WTC11 (cell line): ENCODE measurements around the gene MRPL24. TPM values are rescaled to one million over a fixed set of nuclear protein-coding genes. Genes with fewer than 3 reads are reported as not detected.

Source experiments
- ATAC-seq: fragments of 200-7000 bp; cut with Tn5 transposase; 2 replicates; pipeline ENCODE4 v1.10.0; 2021; ENCODE audit warnings: mild to moderate bottlenecking, moderate library complexity
- CTCF ChIA-PET: fragments of 300-600 bp; sonication (Branson Sonifier 250); formaldehyde crosslinking; loops from one replicate; lab custom pipeline; 2021; ENCODE audit warnings: antibody characterized with exemption; lab: Charles Lee
- POLR2A ChIA-PET: fragments of 350-600 bp; sonication (Branson Sonifier 250); formaldehyde crosslinking; loops from one replicate; lab custom pipeline; 2021; ENCODE audit warnings: antibody characterized with exemption; lab: Charles Lee
- DNase-seq: peaks from one replicate; pipeline ENCODE4 v3.0.0; 2021; ENCODE audit warnings: low spot score
- H3K27ac Mint-ChIP-seq: 2 replicates; pipeline ENCODE4 v1.8.0; 2021; ENCODE audit warnings: mixed read lengths
- H3K27me3 Mint-ChIP-seq: 2 replicates; pipeline ENCODE4 v1.8.0; 2021; ENCODE audit warnings: low read depth, mild to moderate bottlenecking, moderate library complexity, mixed read lengths
- H3K36me3 Mint-ChIP-seq: 2 replicates; pipeline ENCODE4 v1.8.0; 2021; ENCODE audit warnings: mixed read lengths
- H3K4me1 Mint-ChIP-seq: 2 replicates; pipeline ENCODE4 v1.8.0; 2022; ENCODE audit warnings: mixed read lengths
- H3K4me3 Mint-ChIP-seq: 2 replicates; pipeline ENCODE4 v1.8.0; 2021; ENCODE audit warnings: mild to moderate bottlenecking, moderate library complexity, mixed read lengths
- H3K9me3 Mint-ChIP-seq: 2 replicates; pipeline ENCODE4 v1.8.0; 2021; ENCODE audit warnings: mixed read lengths
- CBFB ChIP-seq: sonication (generic); formaldehyde crosslinking; IDR thresholded peaks from 2 replicates; pipeline ENCODE4 v1.8.1; 2022; ENCODE audit warnings: mild to moderate bottlenecking, low read depth, missing genetic modification reagents
- E2F1 ChIP-seq: sonication (generic); formaldehyde crosslinking; IDR thresholded peaks from 2 replicates; pipeline ENCODE4 v1.8.0; 2022; ENCODE audit warnings: mild to moderate bottlenecking, missing genetic modification reagents
- ELF4 ChIP-seq: sonication (generic); formaldehyde crosslinking; IDR thresholded peaks from 2 replicates; pipeline ENCODE4 v1.8.1; 2022; ENCODE audit warnings: low read depth, mild to moderate bottlenecking, moderate library complexity, missing genetic modification reagents
- ERG ChIP-seq: fragments of 250-450 bp; sonication (Bioruptor Pico); IDR thresholded peaks from 2 replicates; pipeline ENCODE4 v1.8.0; 2021; ENCODE audit warnings: mild to moderate bottlenecking
- FOXP4 ChIP-seq: sonication (generic); formaldehyde crosslinking; IDR thresholded peaks from 2 replicates; pipeline ENCODE4 v1.8.0; 2022; ENCODE audit warnings: mild to moderate bottlenecking, missing genetic modification reagents
- GABPB1 ChIP-seq: sonication (generic); formaldehyde crosslinking; IDR thresholded peaks from 2 replicates; pipeline ENCODE4 v1.8.1; 2023; ENCODE audit warnings: mild to moderate bottlenecking, missing genetic modification reagents
- GRHL2 ChIP-seq: fragments of 250-450 bp; sonication (Bioruptor Pico); IDR thresholded peaks from 2 replicates; pipeline ENCODE4 v1.8.0; 2022; ENCODE audit warnings: mild to moderate bottlenecking, moderate library complexity; ENCODE audit not compliant: insufficient replicate concordance, severe bottlenecking
- IRF1 ChIP-seq: sonication (generic); formaldehyde crosslinking; IDR thresholded peaks from 2 replicates; pipeline ENCODE4 v1.8.0; 2023; ENCODE audit warnings: missing genetic modification reagents
- IRF2 ChIP-seq: sonication (generic); formaldehyde crosslinking; IDR thresholded peaks from 2 replicates; pipeline ENCODE4 v1.8.0; 2022; ENCODE audit warnings: low read depth, missing genetic modification reagents, borderline replicate concordance
- KAT7 ChIP-seq: sonication (generic); formaldehyde crosslinking; IDR thresholded peaks from 2 replicates; pipeline ENCODE4 v1.8.1; 2023; ENCODE audit warnings: missing genetic modification reagents, mild to moderate bottlenecking, borderline replicate concordance
- MXD4 ChIP-seq: fragments of 250-450 bp; sonication (Bioruptor Pico); IDR thresholded peaks from 2 replicates; pipeline ENCODE4 v1.8.0; 2021; ENCODE audit warnings: mild to moderate bottlenecking, moderate library complexity, borderline replicate concordance
- MYBL2 ChIP-seq: sonication (generic); formaldehyde crosslinking; IDR thresholded peaks from 2 replicates; pipeline ENCODE4 v1.8.1; 2023; ENCODE audit warnings: mild to moderate bottlenecking, moderate library complexity, missing genetic modification reagents
- NR3C1 ChIP-seq: sonication (generic); formaldehyde crosslinking; conservative IDR thresholded peaks from 2 replicates; pipeline ENCODE4 v1.8.1; 2023; ENCODE audit warnings: low read depth, mild to moderate bottlenecking, missing genetic modification reagents
- ZNF138 ChIP-seq: sonication (generic); formaldehyde crosslinking; conservative IDR thresholded peaks from 2 replicates; pipeline ENCODE4 v1.8.1; 2022; ENCODE audit warnings: mild to moderate bottlenecking, moderate library complexity, missing genetic modification reagents
- ZNF281 ChIP-seq: sonication (generic); formaldehyde crosslinking; IDR thresholded peaks from 2 replicates; pipeline ENCODE4 v1.8.0; 2023; ENCODE audit warnings: mild to moderate bottlenecking, missing genetic modification reagents
- ZNF425 ChIP-seq: fragments of 250-450 bp; sonication (Bioruptor Pico); conservative IDR thresholded peaks from 2 replicates; pipeline ENCODE4 v1.9.0; 2021; ENCODE audit warnings: mild to moderate bottlenecking
- ZSCAN18 ChIP-seq: fragments of 250-450 bp; sonication (Bioruptor Pico); IDR thresholded peaks from 2 replicates; pipeline ENCODE4 v2.1.2; 2022; ENCODE audit warnings: mild to moderate bottlenecking, moderate library complexity
- total RNA-seq: library from RNA; stranded (reverse); gene quantifications from 3 replicates; pipeline ENCODE4 v1.2.3, GENCODE V29; 2021

Gene MRPL24
- total RNA-seq, 1 experiment from 2014 or later, result 35.2 TPM

GRCh38 chr1:156707417-156708217 lies 33.3 kb downstream of the MRPL24 start (continued):
- no peak for TF ChIP-seq ZNF425 (CRISPR knock-in tag)
- no peak for TF ChIP-seq IRF2 (CRISPR knock-in tag)
- no peak for TF ChIP-seq GABPB1 (CRISPR knock-in tag)
- no peak for TF ChIP-seq NR3C1 (CRISPR knock-in tag)
- TF ChIP-seq ZNF281 (CRISPR knock-in tag), result peak; percentile 20; the same call in 1 of the 2 replicates
- TF ChIP-seq MYBL2 (CRISPR knock-in tag), result no peak
- no peak for TF ChIP-seq IRF1 (CRISPR knock-in tag)
- 0 out of 2 replicates have a peak, but pooled peaks have one; percentile 4 for TF ChIP-seq CBFB (CRISPR knock-in tag)

- Mint-ChIP-seq H3K4me3 (peak overlapping the region; percentile 84), H3K27me3 (peaks cover 23% of the 10 kb centered on the region), H3K27ac (peak overlapping the region; percentile 96), H3K36me3 (peaks cover 4% of the 10 kb centered on the region; the same call in 1 of the 2 replicates), H3K9me3 (no peaks in the 10 kb centered on the region), H3K4me1 (peaks cover 64% of the 10 kb centered on the region)
- ChIA-PET POLR2A (interaction anchor here (1.0 to 5.4 kb wide), 19 partner anchors 8 to 83 kb away, joined by 3 to 195 read pairs (median 7); partner anchors contain the start of genes HDGF, ISG20L2, METTL25B and MRPL24), CTCF (interaction anchor here (0.6 to 25.2 kb wide), 33 partner anchors 9 to 394 kb away, joined by 3 to 1553 read pairs (median 8); partner anchors contain the start of genes HAPLN2, HDGF, INSRR and ISG20L2)
- ATAC-seq (peak; percentile 3), DNase-seq (peak; percentile 78)
- TF ChIP-seq E2F1, result no peak
- no peak for TF ChIP-seq ELF4 (CRISPR knock-in tag)
- TF ChIP-seq FOXP4 (CRISPR knock-in tag), result 0 out of 2 replicates have a peak, but pooled peaks have one; percentile 6
- TF ChIP-seq MXD4 (CRISPR knock-in tag), result no peak
- TF ChIP-seq GRHL2 (CRISPR knock-in tag), result no peak
- 0 out of 2 replicates have a peak, but pooled peaks have one; percentile 37 for TF ChIP-seq ZNF138
- TF ChIP-seq ZSCAN18 (CRISPR knock-in tag), result no peak
- no peak for TF ChIP-seq ERG
- no peak for TF ChIP-seq MYBL2 (CRISPR knock-in tag)
- 0 out of 2 replicates have a peak, but pooled peaks have one; percentile 18 for TF ChIP-seq KAT7 (CRISPR knock-in tag)
Observed at GRCh38 chr1:156706657-156707416, 34.1 kb downstream of the MRPL24 start.
